ENCODE results near the gene PRR7.
"Not testable (repeated sequence)": the region's sequence is repeated elsewhere in the genome, so short reads cannot be mapped to it uniquely, and the experiment has no call there.

Gene PRR7

DNA sequence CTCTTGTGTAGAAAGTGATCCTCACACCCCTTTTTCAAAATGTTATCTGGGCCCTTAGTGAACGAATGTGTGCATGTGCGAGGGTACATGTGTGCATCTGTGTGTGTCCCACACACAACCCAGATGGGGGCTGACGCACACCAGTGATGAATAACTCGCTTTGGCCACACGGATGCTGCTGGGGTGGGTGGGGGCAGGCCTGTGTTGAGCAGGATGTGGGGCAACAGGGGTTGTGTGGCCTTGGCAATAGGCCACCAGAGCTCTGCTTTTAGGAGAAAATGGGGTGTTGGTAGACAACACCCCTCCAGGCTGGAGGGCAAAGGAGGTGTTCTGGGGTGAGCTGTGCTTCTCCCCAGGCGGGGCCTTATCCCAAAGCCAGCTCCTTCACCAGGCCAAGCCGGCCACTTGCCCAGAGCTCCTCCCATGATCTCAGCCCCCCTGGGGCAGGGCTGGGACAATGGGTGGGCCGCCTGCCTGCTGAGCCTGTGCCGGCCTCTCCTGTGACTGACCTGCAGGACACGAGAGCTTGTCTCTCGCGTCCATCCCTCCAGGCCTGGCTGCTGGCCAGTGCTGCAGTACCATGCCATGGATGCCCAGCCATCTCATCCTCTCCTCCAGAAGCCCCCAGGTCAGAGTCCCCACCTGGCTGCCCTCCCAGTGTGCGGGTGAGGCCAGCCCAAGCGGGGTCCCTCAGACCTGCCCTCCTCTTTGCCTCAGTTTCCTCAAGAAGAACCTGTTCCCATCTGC is 25.2 kb downstream of the PRR7 start:
- DNase-seq, result no peak

DNA sequence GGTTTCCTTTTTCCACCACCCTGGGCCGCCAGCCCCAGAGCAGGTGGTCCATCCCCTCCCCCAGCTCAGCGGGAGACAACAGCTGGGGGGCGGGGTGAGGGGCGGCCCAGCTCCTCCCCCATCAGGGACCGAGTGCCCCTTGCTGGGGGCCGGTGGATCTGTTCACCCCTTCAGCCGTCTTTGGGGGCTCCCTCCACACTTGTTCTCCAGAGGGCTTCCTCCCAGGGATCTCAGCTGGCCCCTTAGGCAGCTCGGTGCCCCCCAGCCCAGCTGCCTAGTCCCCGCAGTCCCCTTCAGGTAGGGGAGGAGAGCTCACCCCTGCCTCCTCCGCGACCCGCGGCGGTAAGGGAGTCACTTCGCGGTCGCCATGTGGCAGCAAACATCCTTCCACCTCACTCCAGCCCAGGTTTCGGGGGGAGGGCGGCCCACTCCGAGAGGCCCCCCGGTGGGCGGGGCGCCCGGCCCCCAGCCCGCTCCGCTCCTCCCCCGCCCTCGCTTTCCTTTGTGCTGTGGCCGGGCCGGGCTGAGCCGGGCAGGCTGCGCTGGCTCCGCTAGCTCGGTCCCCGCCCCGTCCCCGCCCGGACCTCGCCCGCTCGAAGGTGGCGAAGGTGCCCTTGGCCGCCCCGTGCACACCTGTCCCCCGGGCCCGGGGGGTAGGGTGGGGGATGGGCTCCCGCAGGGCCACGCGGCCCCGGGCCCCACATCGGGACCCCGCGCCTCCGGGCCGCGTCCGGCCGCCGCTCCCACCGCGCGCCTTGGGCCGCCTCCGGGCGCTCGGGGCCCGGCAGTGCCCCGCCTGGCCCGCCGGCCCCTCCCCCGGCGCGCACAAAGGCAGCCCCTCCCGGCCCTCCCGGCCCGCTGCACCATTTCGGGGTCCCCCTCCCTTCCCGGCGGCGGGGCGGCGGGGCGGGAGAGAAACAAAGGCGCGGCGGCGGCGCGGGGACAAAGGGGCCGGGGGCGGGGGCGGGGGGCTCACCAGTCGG is 26.1 kb downstream of the PRR7 start:
- DNase-seq, result peak; percentile 63

DNA sequence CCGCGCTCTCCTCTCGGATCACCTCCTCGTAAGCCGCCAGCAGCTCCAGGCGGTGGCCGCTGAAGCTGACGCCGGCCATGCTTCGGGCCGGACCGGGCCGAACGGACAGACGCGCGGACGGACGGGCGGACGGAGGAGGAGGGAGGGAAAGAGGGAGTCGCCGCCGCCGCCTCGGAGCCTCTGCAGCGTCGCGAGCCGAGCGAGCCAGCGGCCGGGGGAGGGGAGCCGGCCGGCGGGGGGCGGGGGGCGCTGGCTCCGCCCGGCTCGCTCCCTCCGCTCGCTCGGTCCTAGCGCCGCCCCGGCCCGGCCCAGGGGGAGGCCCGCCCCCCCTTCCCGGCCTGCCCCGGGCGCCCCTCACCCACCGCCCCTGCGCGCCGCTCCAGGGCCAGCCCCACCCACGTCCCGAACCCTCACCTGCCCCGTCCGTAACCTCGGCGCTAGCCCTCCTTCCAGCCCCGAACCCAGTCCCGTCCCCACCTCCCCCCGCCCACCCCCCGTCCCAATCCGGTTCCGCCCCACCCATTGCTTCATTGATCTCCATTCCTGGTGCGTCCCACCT is 26.9 kb downstream of the PRR7 start, which contains the start of gene DBN1:
TSS of gene DBN1 (minus strand) at position 192 of the 559 bp plus-strand sequence. CDS start at position 79, 113 bp downstream.
- no peak for DNase-seq

DNA sequence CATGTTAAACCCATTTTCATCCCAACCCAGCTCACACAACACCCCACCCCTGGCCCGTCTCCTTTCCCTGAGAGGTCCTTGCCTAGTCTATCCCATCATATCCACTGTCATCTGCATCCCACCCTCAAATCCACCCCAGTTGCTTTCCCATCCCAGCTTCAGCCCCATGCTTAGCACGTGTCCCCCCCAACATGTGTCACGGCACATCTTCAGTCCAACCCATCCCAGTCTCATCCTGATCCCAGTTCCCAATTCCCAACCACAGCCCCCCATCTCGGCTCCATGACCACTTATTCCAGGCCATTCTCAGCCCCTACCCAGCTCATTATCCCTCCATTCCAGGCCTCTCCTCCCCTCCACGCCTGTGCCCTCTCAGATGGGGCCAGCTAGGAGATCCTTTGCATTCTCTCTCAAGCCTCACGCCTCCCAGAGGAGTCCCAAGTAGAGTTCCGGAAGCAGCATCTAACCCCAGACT is 27.4 kb downstream of the PRR7 start:
- no peak for DNase-seq

DNA sequence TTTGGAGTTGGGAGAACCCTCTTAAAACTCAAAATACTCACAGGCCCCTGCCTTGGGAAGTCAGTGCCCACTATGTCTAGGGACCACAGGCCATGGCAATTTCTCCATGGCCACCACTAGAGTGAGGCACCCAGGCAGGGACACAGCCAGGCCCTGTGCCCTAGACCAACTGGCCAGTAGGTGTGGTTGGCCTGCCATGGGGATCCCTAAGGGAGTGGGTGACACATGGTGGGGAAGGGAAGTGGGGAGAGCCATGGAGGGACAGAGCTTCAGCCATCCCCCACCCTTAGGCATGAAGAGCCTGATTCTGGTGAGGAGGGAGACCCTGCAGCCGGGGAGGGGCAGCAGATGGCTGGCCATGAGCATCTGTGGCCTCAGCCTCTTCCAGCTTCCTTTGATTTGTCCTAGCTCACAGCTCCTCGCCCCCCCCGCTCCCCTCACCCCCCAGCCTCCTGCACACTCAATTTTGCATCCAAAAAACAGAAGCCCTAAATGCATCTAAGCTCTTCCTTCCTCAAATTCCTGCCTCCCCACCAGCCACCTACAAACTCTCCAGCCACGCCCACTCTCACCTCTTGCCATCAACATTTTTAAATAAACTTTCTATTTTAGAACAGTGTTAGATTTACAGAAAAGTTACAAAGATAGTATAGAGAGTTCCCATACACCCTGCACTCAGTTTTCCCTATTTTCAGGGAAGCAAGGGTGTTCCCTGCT is 28.4 kb downstream of the PRR7 start:
- no peak for DNase-seq

DNA sequence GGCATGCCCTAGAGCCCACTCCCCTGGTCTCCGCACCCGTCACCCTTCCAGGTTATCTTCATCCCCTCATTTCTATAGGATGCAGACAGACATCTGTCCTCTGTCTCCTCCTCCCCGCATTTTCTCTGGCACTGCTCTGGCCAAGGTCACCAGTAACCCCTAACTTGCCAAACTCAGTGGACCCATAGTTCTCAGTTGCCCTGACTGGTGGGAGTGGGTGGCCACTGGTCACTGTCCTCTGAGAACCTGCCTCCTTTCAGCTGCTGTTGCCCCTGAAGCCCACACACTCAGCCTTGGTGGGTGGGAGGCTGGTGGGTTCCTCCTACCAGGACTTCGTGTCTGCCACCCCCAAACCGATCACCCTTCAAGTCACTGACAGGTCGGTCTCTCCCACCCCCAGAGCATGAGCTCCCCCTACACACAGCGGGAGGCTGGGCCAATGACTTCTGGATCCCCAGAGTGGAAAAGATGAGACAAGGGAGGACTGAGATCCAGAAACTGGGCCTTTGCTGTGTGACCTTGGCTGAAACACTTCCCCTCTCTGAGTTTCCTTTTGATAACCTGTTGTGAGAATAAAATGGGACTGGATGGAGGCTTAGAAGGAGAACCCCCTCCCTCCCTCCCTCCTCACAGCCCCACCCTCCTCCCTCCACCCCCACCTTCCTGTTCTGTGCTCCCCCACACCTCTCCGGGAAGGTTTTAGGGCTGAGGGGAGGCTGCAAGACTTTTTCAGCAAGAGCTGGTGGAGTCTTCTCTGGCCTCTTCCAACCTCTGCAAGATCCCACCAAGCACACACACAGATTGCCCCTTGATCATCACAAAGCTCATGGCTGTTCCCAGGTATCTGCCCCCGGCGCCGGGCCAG is 29.2 kb downstream of the PRR7 start:
- no peak for DNase-seq

DNA sequence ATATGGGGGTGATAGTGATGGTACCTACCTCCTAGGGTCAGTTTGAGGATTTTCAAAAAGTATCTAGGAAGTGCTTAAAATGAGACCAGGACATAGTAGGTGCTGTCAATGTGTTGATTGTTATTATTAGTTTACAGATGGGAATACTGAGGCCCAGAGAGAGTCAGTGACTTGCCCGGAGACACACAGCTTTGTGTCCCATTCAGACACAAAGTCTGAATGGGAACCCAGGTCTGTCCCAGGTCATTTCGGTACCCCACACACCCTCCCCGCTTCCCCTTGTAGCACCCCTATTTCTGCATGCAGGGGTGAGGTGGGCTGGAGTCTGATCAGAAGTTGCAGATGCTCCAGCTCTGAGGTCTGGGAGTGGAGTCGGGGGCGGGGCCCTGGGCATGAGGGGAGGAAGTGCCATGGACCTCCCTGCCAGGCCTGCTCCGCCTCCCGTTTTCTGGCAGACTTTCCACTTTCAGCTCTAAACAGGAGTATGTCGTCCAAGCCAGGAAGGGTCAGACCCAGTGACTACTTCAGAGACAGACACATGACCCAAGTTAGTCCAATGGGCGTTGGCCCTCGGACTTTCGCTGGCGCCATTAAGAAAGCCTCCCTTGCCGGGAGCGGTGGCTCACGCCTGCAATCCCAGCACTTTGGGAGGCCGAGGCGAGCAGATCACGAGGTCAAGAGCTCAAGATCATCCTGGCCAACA is 30.1 kb downstream of the PRR7 start:
- DNase-seq, result no peak

DNA sequence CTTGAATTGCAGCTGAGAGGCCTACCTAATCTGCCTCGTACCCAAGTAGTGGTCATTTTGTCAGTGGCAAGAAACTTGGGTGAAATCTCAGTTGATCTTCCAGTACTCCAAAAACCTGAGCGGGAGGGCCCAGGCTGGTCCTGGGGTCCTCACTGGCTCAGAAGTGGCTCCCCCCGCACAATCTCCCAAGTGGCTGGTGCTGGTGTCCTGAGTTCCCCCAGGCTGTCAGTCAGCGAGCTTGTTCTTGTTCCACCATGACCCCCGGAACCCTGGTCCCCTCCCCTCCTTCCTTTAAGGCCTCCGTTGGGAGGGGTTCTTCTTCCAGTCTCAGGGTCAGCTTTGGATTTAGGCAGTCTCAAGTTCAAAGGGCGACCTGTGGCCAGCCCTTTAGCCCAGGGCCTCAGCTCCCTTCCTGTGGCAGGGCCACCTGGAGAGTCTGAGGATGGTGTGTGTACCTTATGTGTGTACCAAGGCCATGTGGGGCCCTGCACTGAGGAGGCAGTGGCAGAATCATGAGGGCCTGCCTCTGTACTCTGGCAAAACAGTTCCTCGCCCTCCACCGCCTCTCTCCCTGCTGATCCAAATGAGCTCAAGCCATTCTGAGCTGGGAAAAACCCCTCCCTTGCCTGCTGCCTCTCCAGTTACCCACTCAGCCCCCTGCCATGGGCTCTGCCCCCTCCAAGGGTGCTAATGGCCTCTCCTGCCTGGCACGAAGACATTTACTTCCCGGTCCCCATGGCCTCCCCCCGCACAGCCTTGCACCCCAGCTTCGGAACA is 31.3 kb downstream of the PRR7 start:
- DNase-seq, result no peak

DNA sequence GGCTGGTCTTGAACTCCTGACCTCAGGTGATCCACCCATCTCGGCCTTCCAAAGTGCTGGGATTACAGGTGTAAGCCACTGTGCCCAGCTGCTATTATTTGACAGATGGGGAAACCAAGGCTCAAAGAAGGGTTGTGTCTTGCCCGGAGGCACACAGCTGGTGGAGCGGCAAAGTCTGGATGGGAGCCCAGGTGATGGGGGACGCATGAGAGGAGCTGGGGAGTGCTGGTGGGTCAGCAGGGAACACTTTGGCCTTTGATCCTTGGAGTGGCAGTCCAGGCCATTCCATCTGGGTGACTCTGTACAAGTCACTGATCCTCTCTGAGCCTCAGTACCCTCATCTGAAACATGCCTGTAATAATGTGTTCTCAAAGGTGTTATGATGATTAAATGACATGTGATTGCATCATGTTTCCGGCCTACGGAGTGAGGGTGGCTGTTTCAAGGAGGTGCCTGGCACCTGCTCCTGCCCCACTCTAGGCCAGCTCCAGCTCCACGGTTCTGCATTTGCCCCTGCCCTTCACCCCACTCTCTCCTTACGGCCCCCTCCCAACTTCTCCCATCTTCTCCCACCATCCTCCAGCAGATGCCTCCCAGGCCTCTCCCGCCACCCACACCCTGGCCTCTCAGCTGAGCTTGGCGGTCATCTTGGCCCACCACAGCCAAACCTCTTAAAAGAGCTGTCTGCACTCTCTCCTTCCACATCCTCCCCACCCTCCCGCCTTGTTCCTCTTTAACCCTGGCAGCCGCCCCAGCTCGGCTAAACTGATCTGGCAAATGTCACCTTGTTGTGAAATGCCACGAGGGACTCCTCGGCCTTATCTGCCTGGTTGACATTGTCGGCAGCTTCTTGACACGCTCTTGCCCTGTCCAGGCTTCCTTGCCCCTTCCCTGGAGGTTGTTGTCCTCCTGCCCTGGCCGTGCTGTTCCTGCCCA is 32.4 kb downstream of the PRR7 start:
- DNase-seq, result no peak

DNA sequence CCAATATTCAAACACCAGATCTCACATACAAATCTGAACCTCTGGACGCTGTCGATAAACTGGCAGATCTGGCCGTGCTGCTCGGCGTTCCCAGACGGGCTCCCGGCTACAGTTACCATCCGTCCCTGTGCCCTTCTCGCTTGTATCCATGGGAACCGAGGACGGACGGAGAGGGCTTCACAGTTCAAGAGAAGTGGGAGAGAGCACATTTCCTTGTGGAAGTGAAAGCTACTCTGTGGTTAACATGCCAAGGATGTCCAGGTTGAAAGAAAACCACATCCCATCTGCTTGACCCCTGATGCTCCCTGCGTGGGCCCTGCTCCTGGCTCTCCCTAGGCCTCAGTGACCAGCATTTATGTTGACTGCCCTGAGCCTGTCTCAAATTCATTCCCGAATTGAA is 33.2 kb downstream of the PRR7 start:
- DNase-seq, result no peak

DNA sequence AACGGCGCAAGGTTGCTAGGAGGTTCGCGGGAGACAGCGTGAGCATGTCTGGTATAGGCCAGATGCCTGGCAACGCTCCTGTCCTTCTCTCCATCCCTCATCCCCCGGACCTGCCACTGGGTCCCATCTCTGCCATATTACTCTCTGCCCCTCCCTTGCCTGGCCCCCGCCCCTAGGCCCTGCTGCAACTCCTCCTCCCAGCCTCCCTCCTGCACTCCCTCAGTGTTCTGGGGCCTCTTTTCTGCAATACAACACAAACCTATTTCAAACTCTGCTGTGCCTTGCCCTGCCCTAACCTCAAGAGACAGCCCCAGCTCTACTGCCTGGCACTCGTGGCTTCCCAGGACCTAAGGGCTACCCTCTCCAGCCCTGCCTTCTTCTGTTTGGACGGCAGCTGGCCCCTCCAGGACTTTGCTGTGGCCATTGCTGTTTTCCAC is 35.8 kb downstream of the PRR7 start:
- DNase-seq, result no peak

DNA sequence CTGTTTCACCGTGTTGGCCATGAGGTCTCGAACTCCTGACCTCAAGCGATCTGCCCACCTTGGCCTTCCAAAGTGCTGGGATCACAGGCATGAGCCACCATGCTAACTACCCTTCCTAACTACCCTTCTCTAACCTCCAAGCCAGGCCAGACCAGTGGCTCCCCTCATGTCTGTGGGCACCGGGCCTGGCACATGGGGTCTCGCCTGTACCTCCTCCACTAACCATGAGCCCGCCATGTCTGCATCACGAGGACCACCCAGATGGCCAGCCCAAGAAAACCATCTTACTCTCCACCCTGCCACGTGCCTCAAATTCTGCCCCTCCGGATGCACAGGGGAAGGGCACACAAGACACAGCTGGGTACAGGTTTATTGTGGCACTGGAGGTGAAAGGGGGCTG is 36.4 kb downstream of the PRR7 start:
- no peak for DNase-seq

DNA sequence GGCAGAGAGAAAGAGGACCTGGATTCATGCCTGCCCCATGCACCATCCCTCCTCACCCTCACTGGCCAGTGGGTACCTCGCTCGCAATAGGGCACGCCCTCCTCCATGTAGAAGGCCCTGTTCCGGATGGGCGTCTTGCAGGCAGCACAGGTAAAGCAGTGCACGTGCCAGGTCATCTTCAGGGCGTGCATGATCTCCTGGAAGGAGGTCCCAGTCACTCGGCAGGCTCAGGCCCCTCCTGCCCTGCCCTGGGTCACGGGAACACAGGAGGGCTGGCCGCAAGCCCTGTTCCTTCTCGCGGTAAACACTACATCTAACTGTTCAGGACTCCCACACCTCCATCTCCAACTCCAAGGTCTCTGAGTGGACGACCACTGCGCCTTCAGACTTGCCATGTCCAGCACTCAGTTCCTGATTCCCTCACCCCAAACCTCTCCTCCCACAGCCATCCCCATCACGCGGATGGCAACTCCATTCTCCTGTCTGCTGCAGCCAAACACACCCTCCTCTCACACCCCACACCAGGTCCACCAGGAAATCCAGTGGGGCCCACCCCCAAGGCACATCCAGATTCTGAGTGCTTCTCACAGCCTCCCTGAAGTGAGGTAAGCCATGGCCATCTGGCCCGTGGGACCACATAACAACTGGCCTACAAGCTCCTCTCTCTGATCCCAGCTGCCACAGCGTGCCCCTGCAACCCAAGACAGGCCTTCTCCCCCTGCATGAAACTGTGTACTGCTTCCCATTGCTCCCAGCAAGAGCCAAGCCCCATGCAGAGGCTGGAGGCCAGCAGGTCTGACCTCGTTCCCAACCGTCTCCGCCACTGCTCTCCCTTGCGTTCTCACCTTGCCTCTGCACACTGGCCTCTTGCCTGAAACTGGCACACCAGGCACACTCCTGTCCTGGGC is 37.6 kb downstream of the PRR7 start:
- DNase-seq, result no peak

DNA sequence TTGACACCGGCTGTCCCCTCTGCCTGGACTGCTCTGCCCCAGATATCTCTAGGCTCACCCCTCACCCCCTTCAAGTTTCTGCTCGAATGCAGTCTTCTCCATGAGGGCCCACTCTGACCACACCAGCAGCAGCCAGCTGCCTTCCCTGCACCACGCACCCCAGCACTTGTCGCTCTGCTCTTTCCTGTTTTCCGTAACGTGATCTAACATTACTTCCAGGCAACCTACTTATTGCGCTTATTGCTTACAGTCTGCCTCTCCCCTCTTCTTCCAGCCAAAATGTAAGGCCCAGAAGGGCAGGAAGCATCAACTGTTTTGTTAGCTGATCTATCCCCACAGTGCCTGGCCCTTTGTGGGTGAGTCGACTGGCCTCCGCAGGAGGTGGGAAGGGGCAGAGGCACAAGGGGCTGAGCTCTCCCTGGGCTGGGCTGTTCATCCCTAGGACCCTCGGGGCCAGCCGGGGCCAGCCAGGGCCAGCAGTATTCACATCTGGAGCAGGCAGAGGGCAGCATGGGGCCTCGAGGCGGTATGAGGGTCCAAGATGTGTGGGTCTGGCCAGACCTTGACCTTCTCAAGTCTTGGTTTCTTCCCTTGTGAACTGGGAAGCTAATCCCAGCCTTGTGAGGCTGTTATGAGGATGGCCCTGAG is 38.4 kb downstream of the PRR7 start:
- DNase-seq, result no peak

DNA sequence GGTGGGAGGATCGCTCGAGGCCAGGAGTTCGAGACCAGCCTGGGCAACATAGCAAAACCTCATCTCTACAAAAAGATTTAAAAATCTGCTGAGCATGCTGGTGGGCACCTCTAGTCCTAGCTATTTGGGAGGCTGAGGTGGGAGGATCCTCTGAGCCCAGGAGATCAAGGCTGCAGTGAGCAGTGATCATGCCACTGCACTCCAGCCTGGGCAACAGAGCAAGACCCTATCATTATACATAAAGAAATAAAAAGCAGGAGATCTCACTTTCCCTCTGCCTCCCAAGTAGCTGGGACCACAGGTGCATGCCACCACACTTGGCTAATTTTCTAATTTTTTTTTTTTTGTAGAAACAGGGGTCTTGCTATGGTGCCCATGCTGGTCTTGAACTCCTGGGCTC is 39.1 kb downstream of the PRR7 start:
- not testable (repeated sequence) for DNase-seq

DNA sequence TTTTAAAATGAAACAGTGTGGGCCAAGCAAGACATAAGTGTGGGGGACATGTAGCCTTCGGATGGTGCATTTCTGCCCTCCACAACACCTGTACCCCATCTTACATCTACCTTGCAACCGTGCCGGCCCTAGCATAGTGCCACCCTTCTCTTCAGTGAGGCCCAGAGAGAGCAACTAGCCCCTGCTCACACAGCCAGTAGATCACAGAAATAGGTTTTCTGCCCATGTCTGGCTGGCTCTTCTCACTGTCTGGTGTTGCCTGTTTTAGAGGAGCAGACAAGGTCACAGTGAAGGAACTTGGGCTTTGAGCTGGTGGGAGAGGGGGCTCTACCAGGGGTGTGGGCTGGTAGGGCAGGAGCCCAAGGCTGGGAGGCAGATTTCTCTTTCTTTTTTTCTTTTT is 39.6 kb downstream of the PRR7 start:
- no peak for DNase-seq

DNA sequence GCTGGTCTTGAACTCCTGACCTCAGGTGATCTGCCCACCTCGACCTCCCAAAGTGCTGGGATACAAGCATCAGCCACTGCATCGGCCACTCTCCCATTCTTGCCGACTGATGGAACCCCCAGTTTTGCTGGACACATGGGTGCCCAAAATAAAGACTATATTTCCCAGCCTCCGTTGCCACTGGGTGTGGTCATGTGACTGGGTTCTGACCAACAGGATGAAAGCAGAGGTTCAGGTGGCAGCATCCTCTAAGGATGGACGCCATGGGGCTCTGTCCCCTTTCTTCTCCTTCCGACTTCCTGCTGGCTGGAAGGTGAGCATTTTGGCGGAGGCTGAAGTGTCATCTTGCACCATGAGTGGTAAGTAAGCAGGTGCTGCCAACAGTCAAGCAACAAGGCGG is 40.5 kb downstream of the PRR7 start:
- DNase-seq, result no peak

Data from activated T-cell treated with anti-CD3 and anti-CD28 coated beads, Interleukin-2, amount 50 U/mL, for 1 hour (primary cell).